Measurements from ENCODE around the gene LY6G6D. TPM values are rescaled to one million over a fixed set of nuclear protein-coding genes. Genes with fewer than 3 reads are reported as not detected.

Gene LY6G6D
- total RNA-seq, 1 donor from 2014 or later, result not detected

Other genes with a start within 250 kb of the LY6G6D start
- 1.8 and 23.1 TPM in 2 replicates for gene MICB, start 217.2 kb upstream of the LY6G6D start, total RNA-seq
- gene MCCD1, start 186.4 kb upstream of the LY6G6D start, total RNA-seq, result not detected in 2 replicates
- gene DDX39B, start 173.3 kb upstream of the LY6G6D start, total RNA-seq, result 517 and 600 TPM in 2 replicates
- 4.1 and 5.9 TPM in 2 replicates for gene ATP6V1G2, start 168.7 kb upstream of the LY6G6D start, total RNA-seq
- 17.8 and 24.4 TPM in 2 replicates for gene NFKBIL1, start 167.7 kb upstream of the LY6G6D start, total RNA-seq
- not detected in 2 replicates for gene LTA, start 143.1 kb upstream of the LY6G6D start, total RNA-seq
- not detected in 2 replicates for gene TNF, start 139.8 kb upstream of the LY6G6D start, total RNA-seq
- 0.91 TPM in 1 of 2 replicates, not detected in the other for gene LTB, start 132.9 kb upstream of the LY6G6D start, total RNA-seq
- gene LST1, start 129.1 kb upstream of the LY6G6D start, total RNA-seq, result 0.08 TPM in 1 of 2 replicates, not detected in the other
- not detected in 2 replicates for gene NCR3, start 122.3 kb upstream of the LY6G6D start, total RNA-seq
- gene AIF1, start 100.1 kb upstream of the LY6G6D start, total RNA-seq, result not detected in 2 replicates
- gene PRRC2A, start 94.6 kb upstream of the LY6G6D start, total RNA-seq, result 80.5 and 92.3 TPM in 2 replicates
- gene BAG6, start 62.7 kb upstream of the LY6G6D start, total RNA-seq, result 217 and 269 TPM in 2 replicates
- 1.8 and 3.0 TPM in 2 replicates for gene APOM, start 59.5 kb upstream of the LY6G6D start, total RNA-seq
- gene C6orf47, start 54.6 kb upstream of the LY6G6D start, total RNA-seq, result 16.0 and 18.2 TPM in 2 replicates
- 20.8 and 34.9 TPM in 2 replicates for gene GPANK1, start 50.4 kb upstream of the LY6G6D start, total RNA-seq
- gene CSNK2B, start 49.3 kb upstream of the LY6G6D start, total RNA-seq, result 297 and 307 TPM in 2 replicates
- gene LY6G5B, start 45.4 kb upstream of the LY6G6D start, total RNA-seq, result 0.91 and 2.1 TPM in 2 replicates
- 0.64 and 1.4 TPM in 2 replicates for gene LY6G5C, start 34.3 kb upstream of the LY6G6D start, total RNA-seq
- gene ABHD16A, start 12.0 kb upstream of the LY6G6D start, total RNA-seq, result 28.1 and 28.7 TPM in 2 replicates
- not detected in 2 replicates for gene LY6G6F, start 8.5 kb upstream of the LY6G6D start, total RNA-seq
- gene LY6G6C, start 6.4 kb downstream of the LY6G6D start, total RNA-seq, result not detected in 2 replicates
- not detected in 2 replicates for gene MPIG6B, start 8.0 kb downstream of the LY6G6D start, total RNA-seq
- gene DDAH2, start 14.0 kb downstream of the LY6G6D start, total RNA-seq, result 41.9 and 42.4 TPM in 2 replicates
- 281 and 648 TPM in 2 replicates for gene CLIC1, start 21.2 kb downstream of the LY6G6D start, total RNA-seq
- 5.0 and 10.5 TPM in 2 replicates for gene MSH5, start 24.7 kb downstream of the LY6G6D start, total RNA-seq
- gene SAPCD1, start 47.3 kb downstream of the LY6G6D start, total RNA-seq, result not detected in 2 replicates
- 0.13 TPM in 1 of 2 replicates, not detected in the other for gene VWA7, start 62.0 kb downstream of the LY6G6D start, total RNA-seq
- 44.4 and 93.2 TPM in 2 replicates for gene VARS1, start 80.4 kb downstream of the LY6G6D start, total RNA-seq
- 75.9 and 82.9 TPM in 2 replicates for gene LSM2, start 91.6 kb downstream of the LY6G6D start, total RNA-seq
- gene HSPA1L, start 99.9 kb downstream of the LY6G6D start, total RNA-seq, result 0.48 and 0.78 TPM in 2 replicates
- gene HSPA1A, start 100.2 kb downstream of the LY6G6D start, total RNA-seq, result 54.6 and 130 TPM in 2 replicates
- 56.9 and 72.9 TPM in 2 replicates for gene HSPA1B, start 112.4 kb downstream of the LY6G6D start, total RNA-seq
- 47.8 and 53.7 TPM in 2 replicates for gene NEU1, start 147.5 kb downstream of the LY6G6D start, total RNA-seq
- 1.0 TPM in 1 of 2 replicates, not detected in the other for gene SLC44A4, start 163.6 kb downstream of the LY6G6D start, total RNA-seq
- gene EHMT2, start 182.3 kb downstream of the LY6G6D start, total RNA-seq, result 43.0 and 43.1 TPM in 2 replicates
- gene ZBTB12, start 186.7 kb downstream of the LY6G6D start, total RNA-seq, result 2.0 and 2.1 TPM in 2 replicates
- 0.65 and 4.8 TPM in 2 replicates for gene C2, start 212.4 kb downstream of the LY6G6D start, total RNA-seq
- gene CFB, start 230.7 kb downstream of the LY6G6D start, total RNA-seq, result 5.2 and 10.7 TPM in 2 replicates
- gene NELFE, start 243.6 kb downstream of the LY6G6D start, total RNA-seq, result 80.6 and 127 TPM in 2 replicates
- gene SKIC2, start 243.8 kb downstream of the LY6G6D start, total RNA-seq, result 40.0 and 43.1 TPM in 2 replicates

Data from epithelial cell of alveolus of lung (primary cell).